KMS-11 (cell line): Measurements from ENCODE around the gene ASIC3.
"Not testable (repeated sequence)": the region's sequence is repeated elsewhere in the genome, so short reads cannot be mapped to it uniquely, and the experiment has no call there.

Experiments used
- H2AFZ ChIP-seq: fragments of 200-600 bp; sonication (generic); 2 replicates; pipeline ENCODE4 v1.6.1; 2016; ENCODE audit warnings: antibody characterized with exemption, mixed run types, low read depth
- H3K27ac ChIP-seq: fragments of 200-600 bp; sonication (generic); 2 replicates; pipeline ENCODE4 v1.6.1; 2016; ENCODE audit warnings: mild to moderate bottlenecking, mixed run types
- H3K27me3 ChIP-seq: fragments of 200-600 bp; sonication (generic); 2 replicates; pipeline ENCODE4 v1.6.1; 2017; ENCODE audit warnings: mild to moderate bottlenecking, low read depth, mixed run types, moderate library complexity; ENCODE audit not compliant: insufficient read depth
- H3K36me3 ChIP-seq: fragments of 200-600 bp; sonication (generic); 2 replicates; pipeline ENCODE4 v1.6.1; 2017; ENCODE audit warnings: mild to moderate bottlenecking, mixed run types; ENCODE audit not compliant: insufficient read depth
- H3K4me1 ChIP-seq: fragments of 200-600 bp; sonication (generic); 2 replicates; pipeline ENCODE4 v1.6.1; 2016; ENCODE audit warnings: mild to moderate bottlenecking, low read depth, mixed run types; ENCODE audit not compliant: poor library complexity, severe bottlenecking
- H3K4me2 ChIP-seq: fragments of 200-600 bp; sonication (generic); 2 replicates; pipeline ENCODE4 v1.7.0; 2016; ENCODE audit warnings: mild to moderate bottlenecking, mixed run types
- H3K4me3 ChIP-seq: fragments of 200-600 bp; sonication (generic); IDR thresholded peaks from 2 replicates; pipeline ENCODE4 v1.6.1; 2017; ENCODE audit warnings: low read depth, low read length, mixed read lengths; ENCODE audit not compliant: insufficient read depth
- H3K79me2 ChIP-seq: fragments of 200-600 bp; sonication (generic); 2 replicates; pipeline ENCODE4 v1.6.1; 2016; ENCODE audit warnings: low read depth, mixed run types; ENCODE audit not compliant: insufficient read depth
- H3K9ac ChIP-seq: fragments of 200-600 bp; sonication (generic); 2 replicates; pipeline ENCODE4 v1.6.1; 2016; ENCODE audit warnings: mild to moderate bottlenecking, mixed run types
- H4K20me1 ChIP-seq: fragments of 200-600 bp; sonication (generic); 2 replicates; pipeline ENCODE4 v1.6.1; 2016; ENCODE audit warnings: mild to moderate bottlenecking, mixed run types; ENCODE audit not compliant: insufficient read depth
- TF ChIP-seq, protein P1 (sequence below): fragments of 200-600 bp; sonication (generic); conservative IDR thresholded peaks from 2 replicates; pipeline ENCODE4 v1.6.1; 2017; ENCODE audit warnings: low read depth, mild to moderate bottlenecking, antibody characterized with exemption, low read length, moderate library complexity, mixed read lengths

The ASIC3 gene

DNA sequence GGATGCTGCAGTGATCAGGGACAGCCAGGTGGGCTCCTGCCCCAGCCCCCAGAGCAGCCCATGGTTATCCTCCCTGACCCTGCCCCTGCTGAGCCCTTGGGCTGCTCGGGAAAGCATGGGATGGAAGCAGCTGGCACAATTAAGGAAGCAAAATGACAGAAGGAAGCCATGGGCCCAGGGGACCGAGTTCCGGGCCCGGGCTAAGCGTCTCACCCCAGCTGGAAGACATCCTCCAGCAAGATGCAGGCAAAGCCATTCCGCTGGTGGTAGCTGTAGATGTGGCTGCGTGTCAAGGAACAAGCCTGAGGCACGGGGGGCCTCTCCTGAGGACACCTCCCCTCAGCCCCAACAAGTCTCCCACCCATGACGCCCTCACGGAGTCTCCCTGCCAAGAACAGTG, 25.1 kb upstream of the ASIC3 start:
- Histone ChIP-seq H3K4me1 (peaks cover 10% of the 10 kb centered on the region), H3K4me3 (no peak overlapping the region), H4K20me1 (no peaks in the 10 kb centered on the region), H3K27me3 (peaks cover 42% of the 10 kb centered on the region), H2AFZ (no peak overlapping the region), H3K9ac (no peak overlapping the region), H3K79me2 (no peaks in the 10 kb centered on the region), H3K27ac (no peak overlapping the region), H3K36me3 (no peaks in the 10 kb centered on the region), H3K4me2 (no peak overlapping the region)
- TF ChIP-seq, protein P1, sequence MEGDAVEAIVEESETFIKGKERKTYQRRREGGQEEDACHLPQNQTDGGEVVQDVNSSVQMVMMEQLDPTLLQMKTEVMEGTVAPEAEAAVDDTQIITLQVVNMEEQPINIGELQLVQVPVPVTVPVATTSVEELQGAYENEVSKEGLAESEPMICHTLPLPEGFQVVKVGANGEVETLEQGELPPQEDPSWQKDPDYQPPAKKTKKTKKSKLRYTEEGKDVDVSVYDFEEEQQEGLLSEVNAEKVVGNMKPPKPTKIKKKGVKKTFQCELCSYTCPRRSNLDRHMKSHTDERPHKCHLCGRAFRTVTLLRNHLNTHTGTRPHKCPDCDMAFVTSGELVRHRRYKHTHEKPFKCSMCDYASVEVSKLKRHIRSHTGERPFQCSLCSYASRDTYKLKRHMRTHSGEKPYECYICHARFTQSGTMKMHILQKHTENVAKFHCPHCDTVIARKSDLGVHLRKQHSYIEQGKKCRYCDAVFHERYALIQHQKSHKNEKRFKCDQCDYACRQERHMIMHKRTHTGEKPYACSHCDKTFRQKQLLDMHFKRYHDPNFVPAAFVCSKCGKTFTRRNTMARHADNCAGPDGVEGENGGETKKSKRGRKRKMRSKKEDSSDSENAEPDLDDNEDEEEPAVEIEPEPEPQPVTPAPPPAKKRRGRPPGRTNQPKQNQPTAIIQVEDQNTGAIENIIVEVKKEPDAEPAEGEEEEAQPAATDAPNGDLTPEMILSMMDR: no peak

DNA sequence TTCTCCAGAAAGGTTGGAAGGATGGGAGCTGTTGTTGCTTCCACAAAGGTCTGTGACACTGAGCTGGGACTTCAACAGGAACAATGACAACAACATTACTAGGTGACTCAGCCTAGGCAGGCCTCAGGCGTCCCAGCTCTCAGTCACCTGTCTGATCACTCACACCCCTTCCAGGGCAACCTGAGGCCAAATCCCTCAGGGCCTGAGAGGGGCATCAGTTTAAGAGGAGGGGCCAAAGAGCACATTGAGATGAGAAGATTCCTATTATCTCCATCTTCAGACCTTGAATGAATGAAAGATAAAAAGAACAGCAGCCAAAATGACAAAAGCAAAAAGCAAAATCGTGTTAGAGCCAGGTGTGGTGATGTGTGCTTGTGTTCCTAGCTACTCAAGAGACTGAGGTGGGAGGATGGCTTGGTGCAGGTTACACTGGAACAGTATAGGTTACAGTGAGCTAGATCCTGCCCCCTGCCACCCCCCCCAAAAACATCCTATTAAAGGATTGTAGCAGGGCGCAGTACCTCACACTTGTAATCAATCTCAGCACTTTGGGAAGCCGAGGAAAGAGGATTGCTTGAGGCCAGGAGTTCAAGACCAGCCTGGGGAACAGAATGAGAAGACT, 23.8 kb upstream of the ASIC3 start, which contains the start of gene ATG9B:
TSS of gene ATG9B (minus strand) at position 60 of the 622 bp plus-strand sequence. CDS start 71 bp downstream, outside the sequence.
- Histone ChIP-seq H3K4me1 (peaks cover 15% of the 10 kb centered on the region), H3K4me2 (no peak within 1 kb of the TSS), H3K36me3 (no peaks in the 10 kb centered on the region), H3K4me3 (no peak within 1 kb of the TSS), H3K27ac (no peak within 1 kb of the TSS), H3K27me3 (peaks cover 40% of the 10 kb centered on the region), H4K20me1 (no peaks in the 10 kb centered on the region), H2AFZ (no peak within 1 kb of the TSS), H3K79me2 (0 out of 2 replicates have a peak, but pooled peaks cover 2% of the 10 kb centered on the region), H3K9ac (no peak within 1 kb of the TSS)
- TF ChIP-seq, protein P1: no peak

DNA sequence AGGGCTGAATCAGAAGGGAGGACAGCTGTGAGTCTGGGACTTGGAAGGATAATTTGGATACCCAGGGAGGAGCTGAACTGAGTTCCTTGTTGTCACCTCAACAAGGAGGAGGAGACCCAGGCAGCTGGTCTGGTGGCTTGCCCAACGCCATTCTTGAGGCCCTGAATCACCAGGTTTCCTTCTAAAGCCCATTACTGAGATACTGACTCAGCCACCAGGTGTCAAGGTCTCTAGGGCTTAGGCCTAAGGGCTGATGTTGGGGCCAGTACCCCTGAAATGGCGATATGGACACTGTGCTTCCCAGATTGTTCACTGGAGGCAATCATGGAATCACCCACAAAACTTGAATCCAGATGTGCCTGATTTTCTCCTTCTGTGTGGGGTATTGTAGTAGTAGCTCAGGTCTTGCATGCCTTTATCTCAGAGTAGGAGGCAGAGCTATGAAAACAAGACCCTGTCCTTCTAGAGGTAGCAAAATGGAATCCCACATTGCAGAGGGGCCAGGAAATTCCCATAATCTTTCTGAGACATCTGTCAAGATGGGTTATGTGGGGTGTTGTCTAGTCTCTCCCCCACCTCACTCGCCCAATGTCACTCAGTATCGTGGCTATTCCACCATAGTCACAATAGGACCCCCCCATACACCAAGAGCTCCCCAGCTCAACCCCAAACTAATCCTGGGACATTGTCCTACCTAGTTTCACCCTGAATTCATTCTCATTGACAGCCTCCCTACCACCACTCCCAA, 22.2 kb upstream of the ASIC3 start:
- Histone ChIP-seq H3K27ac (no peak overlapping the region), H2AFZ (no peak overlapping the region), H3K4me1 (peaks cover 23% of the 10 kb centered on the region), H3K9ac (no peak overlapping the region), H4K20me1 (no peaks in the 10 kb centered on the region), H3K36me3 (no peaks in the 10 kb centered on the region), H3K4me3 (no peak overlapping the region), H3K4me2 (no peak overlapping the region), H3K79me2 (0 out of 2 replicates have a peak, but pooled peaks cover 5% of the 10 kb centered on the region), H3K27me3 (peaks cover 24% of the 10 kb centered on the region)
- TF ChIP-seq, protein P1: no peak

DNA sequence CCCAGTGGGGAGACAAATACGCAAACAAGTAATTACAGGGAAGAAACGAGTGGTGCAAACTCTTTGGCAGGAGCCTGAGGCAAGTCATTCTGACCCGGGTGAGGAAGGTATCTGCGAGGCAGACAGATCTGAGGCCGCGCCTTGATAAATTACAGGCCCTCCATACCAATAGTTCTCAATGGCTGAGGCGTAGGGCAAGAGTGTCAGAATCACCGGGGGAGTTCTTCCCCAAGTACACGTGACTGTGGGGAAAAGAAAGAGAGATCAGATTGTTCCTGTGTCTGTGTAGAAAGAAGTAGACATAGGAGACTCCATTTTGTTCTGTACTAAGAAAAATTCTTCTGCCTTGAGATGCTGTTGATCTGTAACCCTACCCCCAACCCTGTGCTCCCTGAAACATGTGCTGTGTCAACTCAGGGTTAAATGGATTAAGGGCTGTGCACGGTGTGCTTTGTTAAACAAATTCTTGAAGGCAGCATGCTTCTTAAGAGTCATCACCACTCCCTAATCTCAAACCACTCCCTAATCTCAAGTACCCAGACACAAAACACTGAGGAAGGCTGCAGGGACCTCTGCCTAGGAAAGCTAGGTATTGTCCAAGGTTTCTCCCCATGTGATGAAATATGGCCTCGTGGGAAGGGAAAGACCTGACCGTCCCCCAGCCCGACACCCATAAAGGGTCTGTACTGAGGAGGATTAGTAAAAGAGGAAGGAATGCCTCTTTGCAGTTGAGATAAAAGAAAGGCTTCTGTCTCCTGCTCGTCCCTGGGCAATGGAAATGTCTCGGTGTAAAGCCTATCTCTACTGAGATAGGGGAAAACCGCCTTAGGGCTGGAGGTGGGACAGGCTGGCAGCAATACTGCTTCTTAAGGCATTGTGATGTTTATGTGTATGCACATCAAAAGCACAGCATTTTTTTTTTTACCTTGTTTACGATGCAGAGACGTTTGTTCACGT, 21.3 kb upstream of the ASIC3 start:
- Histone ChIP-seq H3K4me1 (peaks cover 23% of the 10 kb centered on the region), H3K9ac (peak overlapping the region; percentile 64; the same call in 1 of the 2 replicates), H2AFZ (peak overlapping the region; percentile 58), H3K27me3 (peaks cover 16% of the 10 kb centered on the region), H3K4me2 (peak overlapping the region; percentile 34), H3K4me3 (peak overlapping the region; percentile 32)
- H3K36me3 ChIP-seq, H4K20me1 ChIP-seq, H3K79me2 ChIP-seq, H3K27ac ChIP-seq: not testable (repeated sequence)

DNA sequence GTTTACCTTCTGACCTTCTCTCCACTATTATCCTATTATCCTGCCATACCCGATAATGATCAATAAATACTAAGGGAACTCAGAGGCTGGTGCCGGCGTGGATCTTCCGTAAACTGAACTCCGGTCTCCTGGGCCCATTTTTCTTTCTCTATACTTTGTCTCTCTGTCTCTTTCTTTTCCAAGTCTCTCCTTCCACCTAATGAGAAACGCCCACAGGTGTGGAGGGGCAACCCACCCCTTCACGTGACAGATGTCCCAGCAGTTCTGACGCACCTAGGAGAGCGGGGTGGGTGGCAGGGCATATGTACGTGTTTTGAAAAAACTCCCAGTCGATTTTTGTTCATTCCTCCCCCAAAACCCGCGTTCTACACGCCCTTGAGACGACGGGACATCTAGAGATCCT, 20.6 kb upstream of the ASIC3 start:
- 0 out of 2 replicates have a peak, but pooled peaks cover 11% of the 10 kb centered on the region for H3K27me3 ChIP-seq
- H3K4me2 ChIP-seq: peak overlapping the region; percentile 34
- H3K79me2 ChIP-seq, H3K36me3 ChIP-seq, H4K20me1 ChIP-seq: not testable (repeated sequence)
- H3K27ac ChIP-seq: peak overlapping the region; percentile 58
- H3K4me3 ChIP-seq: peak overlapping the region; percentile 32
- H3K4me1 ChIP-seq: peaks cover 23% of the 10 kb centered on the region
- H3K9ac ChIP-seq: peak overlapping the region; percentile 64
- H2AFZ ChIP-seq: peak overlapping the region; percentile 58
